NCI-H748 (cell line): Measurements from ENCODE around the gene LMTK3.
"Not testable (repeated sequence)": the region's sequence is repeated elsewhere in the genome, so short reads cannot be mapped to it uniquely, and the experiment has no call there.

Source experiments
- DNase-seq: peaks from one replicate; lab custom pipeline; 2025; ENCODE audit not compliant: unreplicated experiment; lab: John Stamatoyannopoulos, UW

Gene LMTK3

GRCh38 chr19:48490981-48491792 is 20.4 kb downstream of the LMTK3 start:
- peak; percentile 84 for DNase-seq

- peak; percentile 65 for DNase-seq
Observed at GRCh38 chr19:48489608-48490216, 21.9 kb downstream of the LMTK3 start.

GRCh38 chr19:48488478-48488877 is 23.2 kb downstream of the LMTK3 start:
- DNase-seq, result not testable (repeated sequence)

GRCh38 chr19:48487948-48488347 is 23.7 kb downstream of the LMTK3 start:
- DNase-seq, result no peak

GRCh38 chr19:48487544-48487943 is 24.1 kb downstream of the LMTK3 start:
- no peak for DNase-seq

GRCh38 chr19:48486706-48487105 is 24.9 kb downstream of the LMTK3 start:
- not testable (repeated sequence) for DNase-seq

GRCh38 chr19:48484931-48485612 is 26.6 kb downstream of the LMTK3 start:
- DNase-seq, result no peak

- no peak for DNase-seq
Observed at GRCh38 chr19:48484247-48484893, 27.3 kb downstream of the LMTK3 start.

GRCh38 chr19:48483301-48483700 is 28.3 kb downstream of the LMTK3 start:
- DNase-seq, result no peak

- no peak for DNase-seq
Observed at GRCh38 chr19:48481846-48482639, 29.6 kb downstream of the LMTK3 start.

- peak; percentile 26 for DNase-seq
Observed at GRCh38 chr19:48480558-48481500, 30.8 kb downstream of the LMTK3 start.

- DNase-seq, result no peak
Observed at GRCh38 chr19:48480183-48480557, 31.5 kb downstream of the LMTK3 start.

- DNase-seq, result no peak
Observed at GRCh38 chr19:48479686-48480085, 31.9 kb downstream of the LMTK3 start.

- no peak for DNase-seq
Observed at GRCh38 chr19:48478339-48479256, 33.0 kb downstream of the LMTK3 start.

GRCh38 chr19:48477698-48478338 is 33.8 kb downstream of the LMTK3 start:
- DNase-seq, result no peak

- no peak for DNase-seq
Observed at GRCh38 chr19:48477067-48477685, 34.5 kb downstream of the LMTK3 start.

- no peak for DNase-seq
Observed at GRCh38 chr19:48476176-48476575, 35.5 kb downstream of the LMTK3 start.
